ENCODE data around the gene KRTAP21-2. TPM values are rescaled to one million over a fixed set of nuclear protein-coding genes. Genes with fewer than 3 reads are reported as not detected.
"Not testable (repeated sequence)": the region's sequence is repeated elsewhere in the genome, so short reads cannot be mapped to it uniquely, and the experiment has no call there.

The KRTAP21-2 gene
- total RNA-seq, 1 donor from 2014 or later, result not detected

DNA sequence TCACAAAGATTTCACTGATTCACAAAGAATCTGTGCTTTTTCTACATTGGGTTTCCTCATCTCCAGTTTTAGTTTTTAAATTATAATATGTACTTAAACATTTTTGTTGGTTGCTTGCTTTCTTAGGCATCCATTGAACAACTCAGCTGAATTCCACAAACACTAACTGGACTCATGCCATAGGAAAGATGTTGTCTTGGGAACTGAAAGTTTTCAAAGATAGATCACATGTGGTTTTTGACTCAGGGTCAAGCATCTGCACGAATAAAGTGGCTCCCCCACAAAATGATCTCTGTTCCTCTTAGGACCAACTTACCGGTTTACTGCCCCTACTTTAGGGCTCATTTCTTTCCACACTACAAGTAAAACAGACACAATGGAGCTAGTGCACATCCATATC, 11.2 kb upstream of the KRTAP21-2 start:
- Histone ChIP-seq H3K36me3 (ENCODE audit: control insufficient read depth, insufficient read depth, low read length) (no peaks in the 10 kb centered on the region), H3K27me3 (ENCODE audit: control insufficient read depth, insufficient read depth, low read length) (no peaks in the 10 kb centered on the region), H3K4me3 (ENCODE audit: low read depth, low read length) (no peak overlapping the region)
- no peak for DNase-seq (ENCODE audit: low read depth)
- TF ChIP-seq CTCF (IDR thresholded peaks at IDR 0.05; ENCODE audit: insufficient read depth, low read length, poor library complexity, severe bottlenecking), result no peak

GRCh38 chr21:30755328-30755727, 8.3 kb upstream of the KRTAP21-2 start, which contains the start of gene KRTAP21-1:
TSS of gene KRTAP21-1 (minus strand) at chr21:30755428. CDS start at chr21:30755378, 50 bp downstream.
- H3K27me3 ChIP-seq (ENCODE audit: control insufficient read depth, insufficient read depth, low read length); H3K4me3 ChIP-seq (ENCODE audit: low read depth, low read length); H3K36me3 ChIP-seq (ENCODE audit: control insufficient read depth, insufficient read depth, low read length); DNase-seq (ENCODE audit: low read depth): not testable (repeated sequence)

GRCh38 chr21:30740462-30740861, 6.6 kb downstream of the KRTAP21-2 start:
- H3K36me3 ChIP-seq (ENCODE audit: control insufficient read depth, insufficient read depth, low read length), result no peaks in the 10 kb centered on the region
- no peak overlapping the region for H3K4me3 ChIP-seq (ENCODE audit: low read depth, low read length)
- DNase-seq (ENCODE audit: low read depth), result no peak
- no peaks in the 10 kb centered on the region for H3K27me3 ChIP-seq (ENCODE audit: control insufficient read depth, insufficient read depth, low read length)
- no peak for TF ChIP-seq CTCF (IDR thresholded peaks at IDR 0.05; ENCODE audit: insufficient read depth, low read length, poor library complexity, severe bottlenecking)

- no peak overlapping the region for H3K4me3 ChIP-seq (ENCODE audit: low read depth, low read length)
- DNase-seq (ENCODE audit: low read depth), result no peak
These were observed 14.0 kb downstream of the KRTAP21-2 start for GRCh38 chr21:30733026-30733425.

DNA sequence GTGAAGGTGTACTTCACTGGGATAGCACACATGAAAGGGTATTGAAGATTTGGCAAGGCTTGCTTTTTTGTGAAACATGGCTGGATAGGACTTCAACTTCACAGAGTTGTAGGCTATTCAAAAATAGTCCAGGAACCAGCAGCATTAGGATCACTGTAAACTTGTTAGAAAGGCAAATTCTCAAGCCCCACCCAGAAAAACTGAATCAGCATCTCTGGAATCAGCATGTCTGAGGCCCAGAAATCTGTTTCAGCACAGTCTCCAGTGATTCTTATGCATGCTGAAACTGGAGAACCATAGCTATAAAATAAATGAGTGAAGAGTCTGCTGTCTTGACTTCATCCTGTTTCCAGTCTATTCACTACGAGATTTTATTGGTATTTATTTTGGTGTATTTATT, 20.3 kb downstream of the KRTAP21-2 start:
- DNase-seq (ENCODE audit: low read depth), result no peak
- Histone ChIP-seq H3K4me3 (ENCODE audit: low read depth, low read length) (no peak overlapping the region), H3K27me3 (ENCODE audit: control insufficient read depth, insufficient read depth, low read length) (no peaks in the 10 kb centered on the region), H3K36me3 (ENCODE audit: control insufficient read depth, insufficient read depth, low read length) (no peaks in the 10 kb centered on the region)
- no peak for TF ChIP-seq CTCF (IDR thresholded peaks at IDR 0.05; ENCODE audit: insufficient read depth, low read length, poor library complexity, severe bottlenecking)

More at GRCh38 chr21:30733026-30733425, 14.0 kb downstream of the KRTAP21-2 start:
- H3K36me3 ChIP-seq (ENCODE audit: control insufficient read depth, insufficient read depth, low read length), result no peaks in the 10 kb centered on the region
- H3K27me3 ChIP-seq (ENCODE audit: control insufficient read depth, insufficient read depth, low read length), result no peaks in the 10 kb centered on the region
- no peak for TF ChIP-seq CTCF (IDR thresholded peaks at IDR 0.05; ENCODE audit: insufficient read depth, low read length, poor library complexity, severe bottlenecking)

- TF ChIP-seq CTCF (IDR thresholded peaks at IDR 0.05; ENCODE audit: insufficient read depth, low read length, poor library complexity, severe bottlenecking), result no peak
- Histone ChIP-seq H3K27me3 (ENCODE audit: control insufficient read depth, insufficient read depth, low read length) (no peaks in the 10 kb centered on the region), H3K4me3 (ENCODE audit: low read depth, low read length) (no peak overlapping the region), H3K36me3 (ENCODE audit: control insufficient read depth, insufficient read depth, low read length) (no peaks in the 10 kb centered on the region)
- no peak for DNase-seq (ENCODE audit: low read depth)
These were observed 27.7 kb downstream of the KRTAP21-2 start for GRCh38 chr21:30719401-30719800.
